Cardiac fibroblast (primary cell): ENCODE results near the gene FBXO9.

ENCODE experiments used
- DNase-seq, 2 donors: peaks; one replicate each; pipeline versions ENCODE4 v3.0.0 to v3.0.0-alpha.2; 2010; ENCODE audit warnings: low read depth in 2 of 2
- H3K4me3 ChIP-seq, 2 donors: replicated peaks in 1 of 2; 1 replicate in 1 of 2; 2 replicates in 1 of 2; pipeline ENCODE4 v1.5.1; 2011; ENCODE audit warnings: low read depth in 2 of 2, low read length in 2 of 2, mild to moderate bottlenecking in 2 of 2, moderate library complexity in 1 of 2
- TF ChIP-seq, protein P1 (sequence below): IDR thresholded peaks from one replicate; pipeline ENCODE4 v1.5.1; 2011; ENCODE audit warnings: low read depth, mild to moderate bottlenecking, low read length, inconsistent platforms

Gene FBXO9

GRCh38 chr6:53035549-53036213, 29.5 kb upstream of the FBXO9 start:
- DNase-seq: peak; percentile 20 to 27
- no peak overlapping the region for H3K4me3 ChIP-seq
- TF ChIP-seq, protein P1, sequence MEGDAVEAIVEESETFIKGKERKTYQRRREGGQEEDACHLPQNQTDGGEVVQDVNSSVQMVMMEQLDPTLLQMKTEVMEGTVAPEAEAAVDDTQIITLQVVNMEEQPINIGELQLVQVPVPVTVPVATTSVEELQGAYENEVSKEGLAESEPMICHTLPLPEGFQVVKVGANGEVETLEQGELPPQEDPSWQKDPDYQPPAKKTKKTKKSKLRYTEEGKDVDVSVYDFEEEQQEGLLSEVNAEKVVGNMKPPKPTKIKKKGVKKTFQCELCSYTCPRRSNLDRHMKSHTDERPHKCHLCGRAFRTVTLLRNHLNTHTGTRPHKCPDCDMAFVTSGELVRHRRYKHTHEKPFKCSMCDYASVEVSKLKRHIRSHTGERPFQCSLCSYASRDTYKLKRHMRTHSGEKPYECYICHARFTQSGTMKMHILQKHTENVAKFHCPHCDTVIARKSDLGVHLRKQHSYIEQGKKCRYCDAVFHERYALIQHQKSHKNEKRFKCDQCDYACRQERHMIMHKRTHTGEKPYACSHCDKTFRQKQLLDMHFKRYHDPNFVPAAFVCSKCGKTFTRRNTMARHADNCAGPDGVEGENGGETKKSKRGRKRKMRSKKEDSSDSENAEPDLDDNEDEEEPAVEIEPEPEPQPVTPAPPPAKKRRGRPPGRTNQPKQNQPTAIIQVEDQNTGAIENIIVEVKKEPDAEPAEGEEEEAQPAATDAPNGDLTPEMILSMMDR: no peak

GRCh38 chr6:53038141-53038540, 27.1 kb upstream of the FBXO9 start:
- TF ChIP-seq, protein P1: no peak
- H3K4me3 ChIP-seq: no peak overlapping the region
- no peak for DNase-seq

DNA sequence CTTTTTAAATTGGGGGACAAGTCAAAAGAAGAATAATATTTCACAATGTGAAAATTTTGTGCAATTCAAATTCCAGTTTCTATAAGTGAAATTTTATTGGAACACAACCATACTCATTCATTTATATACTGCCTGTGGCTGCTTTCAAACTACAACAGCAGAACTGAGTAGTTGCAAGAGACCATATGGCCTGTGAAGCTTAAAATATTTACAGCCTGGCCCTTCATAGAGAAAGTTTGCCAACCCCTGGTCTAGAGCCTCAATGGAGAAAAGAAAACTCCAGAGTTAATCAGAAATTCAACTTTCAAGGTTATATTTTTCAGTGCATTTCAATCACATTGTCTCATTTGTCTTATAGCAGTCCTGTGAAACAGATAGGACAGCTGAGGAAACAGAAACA, 26.6 kb upstream of the FBXO9 start:
- no peak overlapping the region for H3K4me3 ChIP-seq
- TF ChIP-seq, protein P1: no peak
- no peak for DNase-seq

- peak; percentile 38 to 60 for DNase-seq
- H3K4me3 ChIP-seq: no peak overlapping the region
Measured at GRCh38 chr6:53041356-53041755, 23.8 kb upstream of the FBXO9 start.

GRCh38 chr6:53042112-53042511, 23.1 kb upstream of the FBXO9 start:
- no peak overlapping the region for H3K4me3 ChIP-seq
- DNase-seq: peak; percentile 75 to 90
- TF ChIP-seq, protein P1: no peak

More at GRCh38 chr6:53041356-53041755, 23.8 kb upstream of the FBXO9 start:
- TF ChIP-seq, protein P1: no peak

DNA sequence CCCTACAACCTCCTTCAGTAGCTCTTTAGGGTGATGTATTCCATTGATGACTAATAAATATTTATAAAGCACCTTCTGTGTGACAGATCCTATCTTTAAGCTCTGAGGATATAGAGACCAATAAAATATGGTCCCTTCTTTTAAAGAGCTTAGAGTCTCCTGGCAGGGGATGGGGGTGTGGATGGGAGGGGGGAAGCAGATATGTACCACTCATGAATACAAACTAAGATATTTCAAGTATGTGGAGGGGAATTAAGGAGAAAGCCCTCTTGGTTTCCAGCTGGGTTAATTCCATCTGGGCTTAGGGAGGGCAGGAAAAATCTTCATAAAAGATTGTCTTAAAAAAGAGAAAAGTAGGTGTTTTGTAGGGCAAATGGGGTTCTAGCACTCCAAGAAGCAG, 21.6 kb upstream of the FBXO9 start:
- no peak overlapping the region for H3K4me3 ChIP-seq
- DNase-seq: peak; percentile 47 to 58
- TF ChIP-seq, protein P1: no peak

GRCh38 chr6:53044071-53044470, 21.1 kb upstream of the FBXO9 start:
- TF ChIP-seq, protein P1: no peak
- DNase-seq: peak; percentile 64
- no peak overlapping the region for H3K4me3 ChIP-seq
